ENCODE results near the gene ELMO1. TPM values are rescaled to one million over a fixed set of nuclear protein-coding genes. Genes with fewer than 3 reads are reported as not detected.

Gene ELMO1
- total and polyA plus RNA-seq, 2 of the 13 experiments (the other 11 are each of a cell fraction or from before 2014, with no cell fraction given), result 0.11 to 0.17 TPM

- no peak for TF ChIP-seq TBX2 (CRISPR knock-in tag; IDR thresholded peaks at IDR 0.05; ENCODE audit: borderline replicate concordance)
- TF ChIP-seq ZNF598 (CRISPR knock-in tag; IDR thresholded peaks at IDR 0.05; ENCODE audit: borderline replicate concordance), result no peak
- no peak for TF ChIP-seq GABPA (IDR thresholded peaks at IDR 0.05; ENCODE audit: low read depth, low read length)
- no peak for TF ChIP-seq GABPA (CRISPR knock-in tag; IDR thresholded peaks at IDR 0.05; ENCODE audit: low read depth)
Observed at GRCh38 chr7:37215290-37215923, 233.3 kb downstream of the ELMO1 start (continued).

- Histone ChIP-seq H3K9me3 (ENCODE audit: low read length) (no peaks in the 10 kb centered on the region), H2AFZ (ENCODE audit: low read length) (no peak overlapping the region), H3K9ac (ENCODE audit: insufficient read depth, low read depth, low read length) (no peak overlapping the region), H3K27me3 (ENCODE audit: control insufficient read depth in 1 of 2, insufficient read depth in 2 of 2, low read length in 2 of 2) (peaks cover 2% of the 10 kb centered on the region in 2 experiments; a peak in 2 of 5 replicates), H3K4me2 (ENCODE audit: low read depth, low read length) (no peak overlapping the region), H3K27ac (ENCODE audit: extremely low read length, insufficient read depth, low read length) (no peak overlapping the region), H3K36me3 (replicated peaks in 1 of 2; ENCODE audit: control insufficient read depth in 1 of 2, insufficient read depth in 2 of 2, low read length in 2 of 2) (no peaks in the 10 kb centered on the region), H3K79me2 (ENCODE audit: insufficient read depth, low read length) (no peaks in the 10 kb centered on the region), H3K4me3 (replicated peaks in 1 of 3; ENCODE audit: insufficient read depth in 1 of 3, low read depth in 2 of 3, low read length in 3 of 3) (no peak overlapping the region), H4K20me1 (ENCODE audit: insufficient read depth, low read length) (no peaks in the 10 kb centered on the region), H3K4me1 (ENCODE audit: insufficient read depth, low read length) (no peaks in the 10 kb centered on the region)
- CTCF ChIA-PET (ENCODE audit: low intra/inter-chr PET ratio, low total read pairs), result no interaction called here
- intact Hi-C loops (cut with micrococcal nuclease; ENCODE audit: unreplicated experiment) (no loop called here), in situ Hi-C loops (cut with HindIII; ENCODE audit: extremely low pct_ligation_motif_present, low pct_unique_long_range_greater_than_20kb) (loop anchor here (25.0 kb wide), 1 partner anchor 300 kb away; no protein-coding TSS in a partner anchor)
- no peak for ATAC-seq
- BruUV-seq (replicated peaks), result no TSS peak
- DNase-seq (ENCODE audit: low spot score), result no peak
- POLR2A ChIA-PET, result no interaction called here
- WGBS (ENCODE audit: low lambda C conversion rate), result 26% methylated on average over 7 of the region's 8 CpGs
- TF ChIP-seq MED13 (CRISPR knock-in tag; IDR thresholded peaks at IDR 0.05), result no peak
- TF ChIP-seq ZBTB43 (CRISPR knock-in tag; conservative IDR thresholded peaks at IDR 0.05), result no peak
- no peak for TF ChIP-seq ETV6 (CRISPR knock-in tag; conservative IDR thresholded peaks at IDR 0.05)
- TF ChIP-seq ETV5 (CRISPR knock-in tag; IDR thresholded peaks at IDR 0.05; ENCODE audit: borderline replicate concordance), result no peak
- no peak for TF ChIP-seq ZNF337 (CRISPR knock-in tag; IDR thresholded peaks at IDR 0.05; ENCODE audit: borderline replicate concordance, low read depth)
- no peak for TF ChIP-seq USF2 (IDR thresholded peaks at IDR 0.05; ENCODE audit: low read depth, low read length)
- TF ChIP-seq USF2 (CRISPR knock-in tag; IDR thresholded peaks at IDR 0.05; ENCODE audit: borderline replicate concordance), result no peak
- no peak for TF ChIP-seq ZNF3 (CRISPR knock-in tag; IDR thresholded peaks at IDR 0.05)
- TF ChIP-seq STAT6 (CRISPR knock-in tag; IDR thresholded peaks at IDR 0.05; ENCODE audit: borderline replicate concordance), result no peak
- no peak for TF ChIP-seq MED8 (CRISPR knock-in tag; IDR thresholded peaks at IDR 0.05; ENCODE audit: insufficient replicate concordance)
- no peak for TF ChIP-seq SPEN (CRISPR knock-in tag; IDR thresholded peaks at IDR 0.05; ENCODE audit: low read depth)
- TF ChIP-seq ZNF460 (CRISPR knock-in tag; IDR thresholded peaks at IDR 0.05; ENCODE audit: borderline replicate concordance), result no peak
- FAIRE-seq, result no peak
Observed at GRCh38 chr7:37212556-37212955, 236.1 kb downstream of the ELMO1 start.

Data from HepG2 (cell line).